GM06990 (cell line): ENCODE results near the gene MMP2.

ENCODE experiments used
- DNase-seq: peaks from one replicate; pipeline ENCODE4 v3.0.0-alpha.2; 2011; ENCODE audit not compliant: insufficient read length; ENCODE audit errors: extremely low read depth
- H3K27me3 ChIP-seq: replicated peaks from 2 replicates; pipeline ENCODE4 v1.6.0; 2011; ENCODE audit warnings: low read length; ENCODE audit not compliant: control insufficient read depth, insufficient read depth
- H3K36me3 ChIP-seq: 2 replicates; pipeline ENCODE4 v1.5.1; 2011; ENCODE audit warnings: low read length; ENCODE audit not compliant: control insufficient read depth, insufficient read depth
- H3K4me3 ChIP-seq: replicated peaks from 2 replicates; pipeline ENCODE4 v1.5.1; 2011; ENCODE audit warnings: low read depth, mild to moderate bottlenecking, control low read depth, low read length
- TF ChIP-seq, protein P1 (sequence below): IDR thresholded peaks from 2 replicates; pipeline ENCODE4 v1.5.1; 2011; ENCODE audit warnings: low read length, control low read depth, mild to moderate bottlenecking, inconsistent platforms; ENCODE audit not compliant: insufficient read depth, poor library complexity, severe bottlenecking

MMP2 gene

DNA sequence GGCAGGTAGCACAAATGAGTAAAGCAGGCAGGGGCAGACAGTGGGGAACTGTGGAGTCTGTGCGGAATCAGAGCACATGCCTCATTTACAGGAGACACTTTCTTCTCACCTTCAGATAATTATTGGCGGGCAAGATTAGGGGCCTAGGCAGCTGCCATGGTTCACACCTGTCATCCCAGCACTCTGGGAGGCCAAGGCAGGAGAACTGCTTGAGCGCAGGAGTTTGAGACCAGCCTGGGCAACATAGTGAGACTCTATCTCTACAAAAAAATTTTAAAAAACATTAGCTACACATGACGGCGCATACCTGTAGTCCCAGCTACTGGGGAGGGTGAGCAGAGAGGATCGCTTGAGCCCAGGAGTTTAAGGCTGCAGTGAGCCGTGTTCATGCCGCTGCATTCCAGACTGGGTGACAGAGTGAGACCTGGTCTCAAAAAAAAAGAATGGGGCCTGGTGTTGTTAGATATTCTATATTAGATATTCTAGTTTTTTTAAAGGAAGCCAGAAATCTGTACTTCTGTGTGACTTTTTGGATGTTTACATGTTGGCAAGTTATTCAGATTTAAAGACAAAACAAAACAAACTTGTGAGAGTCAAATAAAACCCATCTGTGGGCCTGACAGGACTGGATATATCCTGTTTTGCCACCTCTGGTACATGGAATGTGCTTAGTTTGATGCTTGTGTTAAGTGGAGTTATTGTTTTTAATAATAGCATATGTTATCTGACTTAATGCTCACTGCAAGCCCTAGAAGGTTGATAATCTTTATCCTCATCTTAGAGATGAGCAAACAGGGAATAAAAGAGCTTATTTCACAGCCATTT is 24.9 kb downstream of the MMP2 start:
- TF ChIP-seq, protein P1, sequence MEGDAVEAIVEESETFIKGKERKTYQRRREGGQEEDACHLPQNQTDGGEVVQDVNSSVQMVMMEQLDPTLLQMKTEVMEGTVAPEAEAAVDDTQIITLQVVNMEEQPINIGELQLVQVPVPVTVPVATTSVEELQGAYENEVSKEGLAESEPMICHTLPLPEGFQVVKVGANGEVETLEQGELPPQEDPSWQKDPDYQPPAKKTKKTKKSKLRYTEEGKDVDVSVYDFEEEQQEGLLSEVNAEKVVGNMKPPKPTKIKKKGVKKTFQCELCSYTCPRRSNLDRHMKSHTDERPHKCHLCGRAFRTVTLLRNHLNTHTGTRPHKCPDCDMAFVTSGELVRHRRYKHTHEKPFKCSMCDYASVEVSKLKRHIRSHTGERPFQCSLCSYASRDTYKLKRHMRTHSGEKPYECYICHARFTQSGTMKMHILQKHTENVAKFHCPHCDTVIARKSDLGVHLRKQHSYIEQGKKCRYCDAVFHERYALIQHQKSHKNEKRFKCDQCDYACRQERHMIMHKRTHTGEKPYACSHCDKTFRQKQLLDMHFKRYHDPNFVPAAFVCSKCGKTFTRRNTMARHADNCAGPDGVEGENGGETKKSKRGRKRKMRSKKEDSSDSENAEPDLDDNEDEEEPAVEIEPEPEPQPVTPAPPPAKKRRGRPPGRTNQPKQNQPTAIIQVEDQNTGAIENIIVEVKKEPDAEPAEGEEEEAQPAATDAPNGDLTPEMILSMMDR, result no peak

DNA sequence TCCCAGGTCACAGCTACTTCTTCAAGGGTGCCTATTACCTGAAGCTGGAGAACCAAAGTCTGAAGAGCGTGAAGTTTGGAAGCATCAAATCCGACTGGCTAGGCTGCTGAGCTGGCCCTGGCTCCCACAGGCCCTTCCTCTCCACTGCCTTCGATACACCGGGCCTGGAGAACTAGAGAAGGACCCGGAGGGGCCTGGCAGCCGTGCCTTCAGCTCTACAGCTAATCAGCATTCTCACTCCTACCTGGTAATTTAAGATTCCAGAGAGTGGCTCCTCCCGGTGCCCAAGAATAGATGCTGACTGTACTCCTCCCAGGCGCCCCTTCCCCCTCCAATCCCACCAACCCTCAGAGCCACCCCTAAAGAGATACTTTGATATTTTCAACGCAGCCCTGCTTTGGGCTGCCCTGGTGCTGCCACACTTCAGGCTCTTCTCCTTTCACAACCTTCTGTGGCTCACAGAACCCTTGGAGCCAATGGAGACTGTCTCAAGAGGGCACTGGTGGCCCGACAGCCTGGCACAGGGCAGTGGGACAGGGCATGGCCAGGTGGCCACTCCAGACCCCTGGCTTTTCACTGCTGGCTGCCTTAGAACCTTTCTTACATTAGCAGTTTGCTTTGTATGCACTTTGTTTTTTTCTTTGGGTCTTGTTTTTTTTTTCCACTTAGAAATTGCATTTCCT is 26.5 kb downstream of the MMP2 start:
- TF ChIP-seq, protein P1, result no peak
- Histone ChIP-seq H3K27me3 (no peaks in the 10 kb centered on the region; the same call in 1 of the 2 replicates), H3K36me3 (no peaks in the 10 kb centered on the region), H3K4me3 (no peak overlapping the region)
- DNase-seq, result no peak

More for the DNA sequence above, 24.9 kb downstream of the MMP2 start:
- no peaks in the 10 kb centered on the region for H3K36me3 ChIP-seq
- no peak for DNase-seq
- H3K27me3 ChIP-seq, result no peaks in the 10 kb centered on the region; the same call in 1 of the 2 replicates
- no peak overlapping the region for H3K4me3 ChIP-seq

DNA sequence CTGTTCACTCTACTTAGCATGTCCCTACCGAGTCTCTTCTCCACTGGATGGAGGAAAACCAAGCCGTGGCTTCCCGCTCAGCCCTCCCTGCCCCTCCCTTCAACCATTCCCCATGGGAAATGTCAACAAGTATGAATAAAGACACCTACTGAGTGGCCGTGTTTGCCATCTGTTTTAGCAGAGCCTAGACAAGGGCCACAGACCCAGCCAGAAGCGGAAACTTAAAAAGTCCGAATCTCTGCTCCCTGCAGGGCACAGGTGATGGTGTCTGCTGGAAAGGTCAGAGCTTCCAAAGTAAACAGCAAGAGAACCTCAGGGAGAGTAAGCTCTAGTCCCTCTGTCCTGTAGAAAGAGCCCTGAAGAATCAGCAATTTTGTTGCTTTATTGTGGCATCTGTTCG is 27.1 kb downstream of the MMP2 start:
- DNase-seq, result no peak
- TF ChIP-seq, protein P1, result no peak
- H3K4me3 ChIP-seq, result no peak overlapping the region
- H3K36me3 ChIP-seq, result no peaks in the 10 kb centered on the region
- no peaks in the 10 kb centered on the region; the same call in 1 of the 2 replicates for H3K27me3 ChIP-seq

DNA sequence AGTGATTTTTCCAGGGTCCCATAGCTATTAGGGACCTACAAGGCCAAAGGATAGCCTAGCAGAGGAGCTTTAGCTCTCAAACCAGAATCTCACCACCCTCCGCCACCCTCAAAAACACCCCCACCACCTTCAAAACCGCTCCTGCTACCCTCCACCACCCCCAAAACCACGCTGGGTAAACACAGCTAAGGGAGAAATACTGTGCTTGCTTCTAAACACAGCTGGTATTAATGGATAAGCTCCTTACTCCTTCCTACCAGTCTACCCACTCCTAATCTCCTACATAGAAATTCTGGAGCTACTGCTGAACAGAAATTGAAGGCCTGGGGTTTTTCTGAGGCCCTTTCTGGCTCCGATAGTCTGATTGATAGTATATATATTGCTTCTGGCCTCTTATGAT is 27.7 kb downstream of the MMP2 start:
- no peaks in the 10 kb centered on the region for H3K36me3 ChIP-seq
- H3K4me3 ChIP-seq, result no peak overlapping the region
- DNase-seq, result no peak
- H3K27me3 ChIP-seq, result no peaks in the 10 kb centered on the region; the same call in 1 of the 2 replicates
- TF ChIP-seq, protein P1, result no peak

DNA sequence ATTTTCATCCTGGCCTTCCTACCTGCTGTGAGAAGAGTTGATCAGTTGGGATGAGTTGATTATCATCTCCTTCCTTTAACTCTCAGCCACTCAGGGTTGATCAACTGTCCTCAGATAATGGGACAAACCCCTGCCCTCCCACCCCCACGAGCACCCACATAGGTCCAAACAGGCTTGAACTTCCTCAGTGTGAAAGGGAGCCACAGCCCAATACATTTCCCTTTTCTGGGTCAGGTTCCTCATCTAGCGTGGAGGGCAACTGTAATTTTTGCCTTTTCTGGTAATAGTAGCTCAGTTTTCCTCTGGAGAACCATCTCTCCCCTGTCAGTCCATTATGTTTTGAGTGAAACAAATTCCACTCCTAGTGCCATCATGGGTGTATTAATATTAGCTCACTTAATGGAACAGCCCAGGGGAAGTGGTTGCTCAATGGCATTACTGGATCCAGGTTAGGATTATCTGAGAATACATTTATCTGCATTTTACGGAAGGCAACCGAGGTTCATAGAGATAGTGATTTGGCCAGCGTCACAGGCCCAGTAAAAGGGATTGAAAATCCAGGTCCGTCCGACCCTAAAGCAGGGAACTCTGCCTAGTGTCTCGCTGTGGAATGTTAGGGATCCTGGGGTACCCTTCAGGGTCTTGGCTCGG is 29.4 kb downstream of the MMP2 start:
- H3K4me3 ChIP-seq, result no peak overlapping the region
- H3K27me3 ChIP-seq, result no peaks in the 10 kb centered on the region; the same call in 1 of the 2 replicates
- no peak for DNase-seq
- TF ChIP-seq, protein P1, result no peak
- no peaks in the 10 kb centered on the region for H3K36me3 ChIP-seq
